GM12801 (cell line): Measurements from ENCODE around the gene NDUFS3.

Source experiments
- TF ChIP-seq, protein P1 (sequence below): IDR thresholded peaks from one replicate; pipeline ENCODE4 v1.5.1; 2011; ENCODE audit warnings: control low read depth; ENCODE audit not compliant: insufficient read length; ENCODE audit errors: extremely low read depth

Gene NDUFS3

DNA sequence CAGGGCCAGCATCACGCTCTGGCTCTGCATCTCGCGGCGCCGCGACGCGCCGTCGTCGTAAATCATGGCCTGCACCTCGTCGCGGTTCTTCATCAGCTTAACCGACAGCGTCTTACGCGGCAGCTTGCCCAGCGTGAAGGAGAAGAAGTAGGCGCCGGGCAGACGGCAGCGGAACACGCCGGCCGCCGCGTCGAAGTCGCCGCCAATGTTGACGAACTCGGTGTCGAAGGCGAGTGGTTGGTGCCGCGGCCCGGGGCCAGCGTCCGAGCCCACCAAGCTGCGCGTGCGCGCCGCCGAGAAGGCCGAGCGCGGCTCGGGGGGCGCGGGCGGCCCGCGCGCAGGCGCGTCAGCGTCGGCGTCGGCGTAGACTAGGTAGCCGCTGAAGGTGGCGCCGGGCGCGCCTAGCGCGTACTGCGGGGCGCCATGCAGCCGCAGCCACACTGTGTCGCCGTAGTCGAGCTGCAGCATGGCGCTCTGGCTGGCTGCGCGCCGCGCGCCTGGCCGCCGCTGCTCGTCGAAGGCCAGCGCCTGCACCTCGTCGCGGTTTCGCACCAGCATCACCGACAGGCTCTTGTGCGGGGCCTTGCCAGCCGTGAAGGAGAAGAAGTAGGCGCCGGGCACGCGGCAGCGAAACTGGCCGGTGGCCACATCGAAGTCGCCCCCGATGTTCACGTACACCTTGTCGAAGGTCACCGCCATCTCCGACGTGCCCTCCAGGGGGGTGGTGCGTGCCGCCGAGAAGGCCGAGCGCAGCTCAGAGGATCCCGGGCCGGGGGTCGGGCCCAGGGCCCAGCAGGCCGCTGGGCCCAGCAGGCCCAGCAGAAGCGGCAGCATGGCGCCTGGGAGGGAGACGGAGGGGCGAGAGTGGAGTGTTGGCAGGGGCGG lies 11.3 kb downstream of the NDUFS3 start:
- TF ChIP-seq, protein P1, sequence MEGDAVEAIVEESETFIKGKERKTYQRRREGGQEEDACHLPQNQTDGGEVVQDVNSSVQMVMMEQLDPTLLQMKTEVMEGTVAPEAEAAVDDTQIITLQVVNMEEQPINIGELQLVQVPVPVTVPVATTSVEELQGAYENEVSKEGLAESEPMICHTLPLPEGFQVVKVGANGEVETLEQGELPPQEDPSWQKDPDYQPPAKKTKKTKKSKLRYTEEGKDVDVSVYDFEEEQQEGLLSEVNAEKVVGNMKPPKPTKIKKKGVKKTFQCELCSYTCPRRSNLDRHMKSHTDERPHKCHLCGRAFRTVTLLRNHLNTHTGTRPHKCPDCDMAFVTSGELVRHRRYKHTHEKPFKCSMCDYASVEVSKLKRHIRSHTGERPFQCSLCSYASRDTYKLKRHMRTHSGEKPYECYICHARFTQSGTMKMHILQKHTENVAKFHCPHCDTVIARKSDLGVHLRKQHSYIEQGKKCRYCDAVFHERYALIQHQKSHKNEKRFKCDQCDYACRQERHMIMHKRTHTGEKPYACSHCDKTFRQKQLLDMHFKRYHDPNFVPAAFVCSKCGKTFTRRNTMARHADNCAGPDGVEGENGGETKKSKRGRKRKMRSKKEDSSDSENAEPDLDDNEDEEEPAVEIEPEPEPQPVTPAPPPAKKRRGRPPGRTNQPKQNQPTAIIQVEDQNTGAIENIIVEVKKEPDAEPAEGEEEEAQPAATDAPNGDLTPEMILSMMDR: no peak

DNA sequence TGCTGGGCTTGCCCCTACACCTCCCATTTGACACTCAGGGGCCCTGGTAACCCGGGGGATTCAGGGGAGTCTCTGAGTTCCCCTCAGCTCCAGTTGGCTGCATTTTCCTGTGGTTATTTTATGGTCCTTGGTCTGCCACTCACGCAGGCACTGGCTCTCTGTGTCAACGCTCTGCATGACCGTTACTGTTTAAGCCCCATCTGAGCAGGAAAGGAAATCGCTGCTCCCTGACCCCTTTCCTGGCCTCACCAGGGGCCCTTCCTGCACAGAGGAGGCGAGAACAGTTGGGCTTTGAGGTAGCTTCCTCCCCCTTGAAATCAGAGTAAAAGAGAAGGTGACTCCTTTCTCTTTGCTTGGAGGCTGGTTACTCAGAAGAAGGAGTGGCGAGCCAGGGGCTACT lies 12.9 kb downstream of the NDUFS3 start:
- TF ChIP-seq, protein P1: no peak

DNA sequence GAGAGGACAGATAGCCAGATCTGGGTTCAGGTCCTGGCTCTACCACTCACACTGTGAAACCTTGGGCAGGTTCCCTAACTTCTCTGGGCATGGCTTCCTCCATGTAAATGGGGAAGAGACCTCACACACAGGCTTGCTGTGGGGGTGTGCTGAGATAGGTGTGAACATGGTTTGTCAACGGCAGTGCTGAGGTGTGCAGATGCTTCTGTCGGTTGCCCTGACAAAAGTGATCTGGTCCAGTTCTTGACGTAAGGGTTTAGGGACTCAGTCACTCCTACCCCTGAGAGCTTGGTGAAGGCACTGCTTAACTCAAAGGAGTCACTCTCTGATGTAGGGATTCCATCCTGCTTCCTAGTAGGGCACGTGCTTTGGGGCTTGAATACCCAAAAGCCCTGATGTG lies 13.4 kb downstream of the NDUFS3 start:
- TF ChIP-seq, protein P1: no peak

DNA sequence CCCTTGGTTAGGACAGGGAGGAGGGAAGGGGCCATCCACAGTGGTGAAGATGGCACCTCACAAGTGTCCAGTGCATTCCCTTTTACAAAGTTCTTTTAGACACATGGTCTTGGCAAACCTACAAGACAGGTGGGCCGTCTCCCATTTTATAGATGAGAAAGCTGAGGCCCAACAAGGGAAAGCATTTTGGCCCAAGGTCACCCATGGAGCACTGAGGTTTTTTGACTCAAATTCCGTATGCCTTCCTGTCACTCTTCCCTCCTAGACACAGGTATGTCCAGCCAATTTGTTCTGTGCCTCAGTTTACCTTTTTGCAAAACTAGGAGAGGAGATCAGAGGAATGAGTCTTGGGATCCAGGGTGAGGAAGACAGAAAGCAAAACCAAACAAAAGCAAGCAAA lies 14.1 kb downstream of the NDUFS3 start:
- TF ChIP-seq, protein P1: no peak

DNA sequence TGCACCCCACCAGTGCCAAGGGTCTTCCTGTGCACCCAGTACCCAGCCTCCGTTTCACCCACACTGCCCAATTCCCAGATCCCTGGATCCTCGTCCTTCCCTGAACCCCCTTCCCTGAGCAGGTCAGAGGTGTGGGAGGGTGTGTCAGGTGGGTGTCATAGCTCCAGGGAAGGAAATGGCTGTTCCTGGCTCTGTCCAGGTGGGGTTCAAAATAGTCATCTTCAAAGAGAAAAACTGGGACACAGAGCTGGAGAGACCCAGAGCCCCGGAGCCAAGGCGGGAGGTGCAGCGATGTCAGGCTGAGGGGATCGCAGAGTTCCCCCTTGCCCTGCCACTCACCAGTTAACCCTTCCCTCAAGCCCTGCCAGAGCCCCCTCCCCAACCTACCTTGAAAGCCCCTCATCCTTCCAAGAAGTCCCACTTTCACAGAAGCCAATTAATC lies 14.6 kb downstream of the NDUFS3 start:
- TF ChIP-seq, protein P1: no peak

DNA sequence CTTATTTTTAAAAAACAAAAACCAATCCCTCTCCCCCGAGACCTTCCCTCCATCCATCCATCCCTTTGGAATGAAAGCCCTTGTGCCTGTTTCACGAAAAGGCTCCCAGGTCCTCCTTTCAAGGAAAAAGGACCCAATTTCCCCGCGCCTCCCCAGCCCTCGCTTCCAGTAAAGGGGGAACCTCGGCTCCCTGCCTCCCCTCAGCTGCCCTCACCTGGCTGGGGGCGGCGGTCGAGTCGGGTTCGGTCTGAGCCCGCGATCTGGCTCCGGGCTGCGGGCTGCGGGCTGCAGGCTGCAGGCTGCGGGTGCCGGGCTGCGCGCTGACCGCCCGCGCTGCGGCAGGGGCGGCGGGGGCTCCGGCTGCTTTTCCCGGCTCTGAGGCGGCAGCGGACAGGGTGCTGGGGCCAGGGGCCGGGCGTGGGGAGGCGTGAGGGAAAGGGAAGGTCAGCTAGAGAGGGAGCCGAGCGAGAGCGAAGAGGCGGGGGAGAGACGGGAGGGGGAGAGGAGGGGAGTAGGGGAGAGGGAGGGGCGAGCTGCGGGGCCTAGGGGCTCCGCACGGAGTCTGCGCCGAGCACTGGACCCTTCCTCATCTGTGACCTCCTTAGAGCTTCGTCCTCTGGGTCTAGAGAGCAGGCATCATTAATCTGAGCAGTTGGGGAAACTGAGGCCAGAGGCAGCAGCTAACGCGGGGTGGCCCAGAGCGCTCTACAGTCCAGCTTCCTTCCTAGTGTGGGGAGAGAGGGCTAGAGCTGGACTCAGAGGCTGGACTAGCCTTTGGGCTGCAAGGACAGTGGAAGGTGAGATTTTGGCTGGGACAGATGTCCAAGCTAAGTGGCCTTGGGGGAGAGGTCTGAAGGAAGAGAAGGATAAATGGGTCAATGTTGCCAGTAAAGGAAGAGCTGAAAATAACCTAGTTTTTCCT lies 15.3 kb downstream of the NDUFS3 start, which contains the start of gene C1QTNF4:
Gene C1QTNF4 (minus strand): TSS at position 478 of the 922 bp plus-strand sequence. CDS start 3,601 bp downstream, outside the sequence.
- TF ChIP-seq, protein P1: no peak

DNA sequence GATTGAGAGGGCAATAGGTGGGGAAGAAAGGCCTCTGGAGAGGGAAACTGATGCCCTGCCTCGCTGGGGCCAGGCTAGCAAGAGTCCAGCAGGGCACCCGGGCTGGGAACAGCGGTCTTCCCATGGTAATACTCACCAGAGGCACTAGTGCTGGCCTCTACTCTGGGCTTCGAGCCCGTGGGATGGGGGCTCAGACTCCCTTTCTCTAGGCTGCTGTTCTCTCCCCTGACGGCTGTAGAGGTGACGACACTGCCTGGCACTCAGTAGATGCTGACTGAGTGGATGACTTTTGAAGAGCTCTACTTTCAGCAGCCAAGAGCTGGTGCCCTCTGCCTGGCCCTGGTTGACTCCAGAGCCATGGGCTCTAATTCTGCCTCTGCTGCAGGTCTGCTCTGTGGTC lies 16.2 kb downstream of the NDUFS3 start:
- TF ChIP-seq, protein P1: no peak
